Measurements from ENCODE around the gene CD300E.
A peak's percentile ranks its signal among the peaks of the same experiment; 100 is the strongest.
"Not testable (repeated sequence)": the region's sequence is repeated elsewhere in the genome, so short reads cannot be mapped to it uniquely, and the experiment has no call there.

Gene CD300E

DNA sequence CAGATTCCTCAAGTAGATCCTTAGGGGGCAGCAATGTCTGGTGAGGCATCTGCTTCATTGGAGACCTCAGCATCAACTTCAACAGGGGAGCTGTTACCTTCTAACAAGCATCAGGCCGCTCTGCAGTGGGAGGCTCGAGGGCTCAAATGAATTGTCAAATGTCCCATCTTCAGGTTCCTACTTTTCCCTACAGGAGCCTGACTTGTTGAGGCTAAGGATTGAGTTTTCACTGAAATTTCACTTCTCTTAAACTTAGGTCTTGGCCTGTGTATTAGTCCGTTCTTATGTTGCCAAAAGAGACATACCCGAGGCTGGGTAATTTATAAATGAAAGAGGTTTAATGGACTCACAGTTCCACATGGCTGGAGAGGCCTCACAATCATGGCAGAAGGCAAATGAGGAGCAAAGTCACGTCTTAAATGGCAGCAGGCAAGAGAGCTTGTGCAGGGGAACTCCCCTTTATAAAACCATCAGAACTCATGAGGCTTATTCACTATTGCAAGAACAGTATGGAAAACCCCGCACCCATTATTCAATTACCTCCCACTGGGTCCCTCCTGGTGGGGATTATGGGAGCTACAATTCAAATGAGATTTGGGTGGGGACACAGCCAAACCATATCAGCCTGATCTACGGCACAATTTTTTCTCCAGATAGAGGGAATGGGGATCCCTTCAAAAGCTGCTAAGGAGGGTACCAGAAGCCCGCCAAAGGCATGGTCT lies 26.3 kb downstream of the CD300E start:
- DNase-seq, result no peak

GRCh38 chr17:74595037-74595750 lies 28.3 kb downstream of the CD300E start:
- no peak for DNase-seq

DNA sequence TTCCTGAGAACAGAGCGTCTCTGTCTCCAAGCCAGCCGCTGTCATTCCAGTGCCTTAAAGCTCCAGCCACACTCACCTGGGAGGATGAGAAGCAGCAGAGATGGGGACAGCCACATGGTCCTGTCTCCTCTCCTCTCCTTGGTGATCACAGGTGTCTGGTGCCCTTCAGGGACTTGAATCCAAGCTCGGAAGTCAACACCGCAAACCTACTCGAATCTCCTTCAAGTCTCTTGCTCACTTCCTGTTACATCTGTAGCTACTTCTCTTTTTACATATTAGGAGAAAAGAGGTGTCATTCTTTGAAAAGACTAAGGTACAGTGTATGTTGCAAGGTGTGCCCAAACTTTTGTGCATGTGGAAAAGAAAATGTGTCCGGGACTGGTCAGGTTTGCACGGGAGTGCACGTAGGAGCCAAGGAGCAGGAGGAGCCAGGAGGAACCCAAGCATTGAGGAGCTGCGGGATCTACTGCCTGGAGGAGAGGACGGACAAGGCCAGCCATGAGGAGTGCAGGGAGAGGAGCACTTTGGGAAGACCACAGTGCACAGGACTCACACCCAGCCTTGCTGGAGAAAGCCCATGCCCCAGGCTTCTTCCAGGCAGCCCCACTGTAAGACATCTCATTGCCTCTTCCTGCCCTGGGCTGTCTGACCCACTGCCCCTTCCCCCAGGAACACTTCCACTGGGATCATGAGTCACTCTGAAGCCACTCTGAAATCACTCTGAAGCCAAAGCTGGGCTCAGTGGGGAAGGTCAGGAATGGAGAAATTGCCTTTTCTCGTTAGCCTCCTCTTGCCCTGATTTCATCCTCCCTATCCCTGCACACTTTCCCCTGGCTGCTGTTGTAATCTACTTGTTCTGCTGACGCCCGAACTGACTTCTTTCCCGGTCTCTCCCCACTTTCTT lies 31.2 kb downstream of the CD300E start, which contains the start of gene CD300LD:
CD300LD (minus strand) TSS at position 197 of the 904 bp plus-strand sequence; CDS start at position 116, 81 bp downstream.
- DNase-seq, result no peak

DNA sequence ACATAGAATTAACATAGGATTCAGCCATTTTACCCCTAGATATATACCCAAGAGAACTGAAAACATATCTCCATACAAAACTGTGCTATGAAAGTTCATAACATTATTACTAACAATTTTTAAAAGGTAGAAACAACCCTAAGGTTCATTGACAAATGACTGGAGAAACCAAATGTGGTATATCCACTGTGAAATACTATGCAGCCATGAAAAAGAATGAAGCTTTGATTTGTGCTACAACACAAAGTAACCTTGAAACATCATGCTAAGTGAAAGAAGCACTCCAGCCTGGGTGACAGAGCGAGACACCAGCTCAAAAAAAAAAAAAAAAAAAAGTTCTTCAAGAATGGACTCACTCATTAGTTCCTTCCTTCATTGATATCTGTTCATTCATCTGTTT lies 32.0 kb downstream of the CD300E start:
- no peak for DNase-seq

DNA sequence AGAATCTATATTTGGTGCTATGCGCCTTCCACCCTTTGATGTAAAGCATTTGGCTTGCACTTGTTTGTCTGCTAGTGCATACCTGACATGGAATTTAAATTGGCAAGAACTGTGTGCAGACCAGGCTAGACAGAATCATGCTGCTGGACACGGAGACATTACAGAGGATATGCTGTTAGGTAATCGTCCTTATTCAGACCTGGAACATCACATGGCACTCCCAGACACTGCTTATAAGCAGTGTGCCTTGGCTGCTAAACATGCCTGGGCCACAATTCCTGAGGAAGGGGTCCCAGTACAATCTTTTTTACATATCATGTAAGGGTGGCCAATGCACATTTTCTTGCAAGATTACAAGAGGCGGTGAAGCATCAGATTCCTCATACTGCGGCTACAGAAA lies 37.8 kb downstream of the CD300E start:
- no peak for DNase-seq

DNA sequence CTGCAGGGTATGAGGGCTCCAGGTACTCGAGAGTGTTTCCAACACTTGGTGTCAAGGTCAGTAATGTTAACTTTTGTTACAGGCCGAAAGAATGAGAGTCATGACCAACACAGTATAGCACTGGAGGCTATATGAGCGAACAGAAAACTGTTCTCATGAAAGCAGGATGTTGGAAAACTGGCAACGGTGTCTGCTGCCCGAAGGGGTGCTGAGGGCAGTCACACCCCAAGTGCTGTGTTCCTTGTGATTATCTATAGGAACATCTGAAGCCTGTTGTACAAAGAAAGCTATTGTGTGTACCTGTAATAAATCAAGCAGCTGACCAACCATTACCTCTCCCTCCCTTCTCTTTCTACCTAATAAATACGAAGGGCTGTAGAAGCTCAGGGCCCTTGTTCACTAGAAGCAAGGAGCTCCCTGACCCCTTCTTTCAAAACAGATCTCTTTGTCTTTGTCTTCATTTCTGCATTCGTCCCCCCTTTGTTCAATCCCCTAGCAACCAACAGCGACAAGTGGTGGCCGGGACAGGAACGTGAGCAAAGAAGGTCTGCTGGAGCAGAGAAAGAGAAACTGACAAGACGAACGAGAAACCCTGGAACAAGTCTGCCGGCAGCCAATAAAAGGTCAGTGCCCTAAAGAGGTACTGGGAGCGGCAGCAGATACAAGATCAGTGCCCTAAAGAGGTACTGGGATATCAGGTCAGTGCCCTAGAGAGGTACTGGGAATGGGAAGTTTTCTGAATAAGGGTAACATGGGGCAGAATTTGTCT lies 39.1 kb downstream of the CD300E start:
- no peak for DNase-seq

GRCh38 chr17:74582633-74583032 lies 40.9 kb downstream of the CD300E start:
- no peak for DNase-seq

DNA sequence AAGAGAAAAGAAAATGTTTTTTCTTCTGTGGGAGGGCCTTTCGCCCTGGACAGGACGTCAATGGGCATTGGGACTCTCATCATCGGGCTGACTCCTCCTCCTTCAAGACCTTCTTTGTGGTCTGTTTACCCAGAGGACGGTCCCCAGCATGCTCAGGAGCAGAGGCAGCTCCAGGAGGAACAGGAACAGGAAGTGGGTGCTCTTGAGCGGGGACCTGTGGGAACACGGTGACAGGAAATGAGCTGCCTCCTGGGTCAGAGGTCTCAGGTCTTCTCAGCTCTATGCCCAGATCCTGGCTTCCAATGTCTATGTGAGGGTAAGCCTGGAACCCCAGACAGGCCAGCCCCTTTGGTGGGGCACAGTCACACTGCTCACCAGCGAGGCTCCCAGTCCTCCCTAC lies 43.6 kb downstream of the CD300E start:
- DNase-seq, result no peak

DNA sequence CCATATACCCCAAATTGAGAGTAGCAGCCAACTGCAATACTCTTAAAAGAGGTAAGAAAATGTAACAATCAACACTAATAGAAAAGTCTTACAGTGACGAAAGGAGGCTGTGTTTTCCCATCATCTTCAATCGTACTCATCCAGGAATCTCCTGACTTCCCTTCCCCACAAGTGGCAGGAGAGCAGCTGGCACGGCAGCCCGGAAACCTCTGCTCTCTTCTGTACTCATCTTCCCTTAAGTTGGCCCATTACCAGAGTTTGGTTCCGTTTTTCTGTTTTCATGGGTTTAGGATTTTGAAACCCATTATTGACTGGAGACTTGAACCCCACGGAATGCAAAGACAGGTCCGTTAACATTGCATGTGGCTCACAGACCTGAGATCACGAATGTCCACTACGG lies 44.6 kb downstream of the CD300E start:
- DNase-seq, result no peak

DNA sequence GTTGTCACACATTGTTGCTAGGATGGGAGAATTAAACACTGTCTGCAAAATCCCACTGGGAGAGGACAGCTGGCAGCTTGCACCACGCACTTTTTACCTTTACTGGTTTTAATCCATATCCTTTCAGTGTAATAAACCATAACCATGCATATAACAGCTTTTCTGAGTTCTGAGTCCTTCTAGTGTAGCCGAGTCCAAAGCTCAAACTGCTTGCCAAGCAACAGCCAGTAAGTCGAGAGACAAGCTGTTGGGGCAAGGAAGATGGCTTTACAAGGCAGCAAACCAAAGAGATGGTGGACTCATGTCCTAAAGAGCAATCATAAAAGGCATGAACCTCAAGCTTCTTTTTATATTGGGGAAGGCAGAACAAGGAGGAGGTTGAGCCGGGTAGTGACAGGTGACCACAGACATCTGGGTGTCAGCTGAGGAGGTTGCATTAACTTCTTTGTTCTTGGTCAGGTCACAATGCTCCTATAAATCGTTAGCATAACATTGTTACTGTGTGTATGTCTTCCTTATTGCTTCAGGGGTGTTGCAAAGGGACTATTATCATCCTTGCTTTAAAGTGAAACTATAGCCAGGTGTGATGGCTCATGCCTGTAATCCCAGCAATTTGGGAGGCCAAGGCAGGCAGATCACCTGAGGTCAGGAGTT lies 48.9 kb downstream of the CD300E start:
- no peak for DNase-seq

DNA sequence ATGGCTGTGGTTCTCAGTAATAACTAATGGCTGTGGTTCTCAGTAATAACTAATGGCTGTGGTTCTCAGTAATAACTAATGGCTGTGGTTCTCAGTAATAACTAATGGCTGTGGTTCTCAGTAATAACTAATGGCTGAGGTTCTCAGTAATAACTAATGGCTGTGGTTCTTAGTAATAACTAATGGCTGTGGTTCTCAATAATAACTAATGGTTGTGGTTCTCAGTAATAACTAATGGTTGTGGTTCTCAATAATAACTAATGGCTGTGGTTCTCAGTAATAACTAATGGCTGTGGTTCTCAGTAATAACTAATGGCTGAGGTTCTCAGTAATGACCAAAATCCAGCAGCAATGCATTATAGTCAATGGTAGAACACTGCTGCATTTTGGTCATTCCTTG lies 49.9 kb downstream of the CD300E start:
- DNase-seq, result not testable (repeated sequence)

- DNase-seq, result no peak
These were observed 50.4 kb downstream of the CD300E start for GRCh38 chr17:74573169-74573568.

DNA sequence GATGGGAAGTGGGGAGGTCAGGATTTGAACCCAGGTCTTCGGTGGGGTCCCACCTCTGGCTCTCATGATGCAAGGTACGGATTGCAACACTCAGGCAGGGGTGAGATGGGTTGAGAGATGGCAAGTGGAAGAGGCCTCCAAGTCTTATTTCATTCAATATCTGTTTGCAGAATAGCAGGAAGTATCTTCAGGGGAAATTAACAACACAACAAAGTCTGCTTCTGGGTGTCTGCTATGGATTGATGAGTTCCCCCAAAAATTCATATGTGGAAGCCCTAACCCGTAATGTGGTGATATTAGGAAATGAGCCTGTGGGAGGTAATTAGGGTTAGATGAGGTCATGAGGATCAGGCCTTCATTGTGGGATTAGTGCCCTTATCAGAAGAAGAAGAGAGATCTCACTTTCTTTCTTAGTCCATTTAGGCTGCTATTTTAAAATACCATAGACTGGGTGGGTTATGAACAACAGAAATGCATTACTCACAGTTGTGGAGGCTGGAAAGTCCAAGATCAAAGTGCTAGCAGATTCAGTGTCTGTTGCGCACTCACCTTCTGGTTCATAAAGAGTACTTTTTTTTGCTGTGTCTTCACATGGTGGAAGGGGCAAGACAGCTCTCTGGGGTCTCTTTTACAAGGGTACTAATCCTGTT lies 51.8 kb downstream of the CD300E start:
- no peak for DNase-seq

- no peak for DNase-seq
These were observed 54.2 kb downstream of the CD300E start for GRCh38 chr17:74569020-74570003.

- DNase-seq, result no peak
These were observed 55.2 kb downstream of the CD300E start for GRCh38 chr17:74568106-74568873.

DNA sequence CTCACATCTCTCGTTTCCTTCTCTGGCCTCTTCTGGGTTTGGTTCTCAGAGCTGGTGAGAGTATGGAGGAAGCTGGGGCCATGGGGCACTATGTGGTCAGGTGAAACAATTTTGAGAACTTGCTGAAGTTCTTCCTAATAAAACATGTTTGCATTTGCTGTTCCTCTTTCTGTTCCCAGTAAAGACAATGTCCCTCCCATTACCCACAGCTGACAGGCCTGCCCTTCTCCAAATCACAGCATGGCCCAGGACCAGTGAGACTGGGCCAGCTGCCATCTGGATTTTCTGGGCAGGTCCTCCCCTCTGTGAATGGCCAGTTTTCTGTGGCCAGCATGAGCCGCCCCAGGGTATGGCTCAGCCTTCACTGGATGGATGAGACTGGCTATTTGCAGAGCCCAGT lies 56.1 kb downstream of the CD300E start, which contains the start of gene CD300H:
CD300H (minus strand) TSS at position 113 of the 400 bp plus-strand sequence.
- no peak for DNase-seq

- peak; percentile 17 for DNase-seq
These were observed 57.3 kb downstream of the CD300E start for GRCh38 chr17:74566132-74566753.

DNA sequence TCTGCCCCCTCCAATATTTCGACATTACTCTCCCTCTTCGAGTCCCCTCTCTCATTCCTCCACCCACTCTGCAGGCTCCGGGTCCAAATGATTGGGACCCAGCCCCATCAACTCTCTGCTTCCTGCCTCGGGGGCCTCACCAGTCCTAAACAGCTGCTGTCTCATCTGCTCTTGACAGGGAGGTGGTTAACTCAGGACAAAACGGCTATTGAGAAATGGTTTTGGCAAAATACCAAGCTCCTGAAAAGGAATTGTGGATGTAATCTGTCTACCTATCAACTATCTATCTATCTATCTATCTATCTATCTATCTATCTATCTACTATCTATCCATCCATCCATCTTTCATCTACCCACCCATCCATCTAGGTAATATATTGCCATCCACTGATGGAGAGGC lies 58.4 kb downstream of the CD300E start:
- no peak for DNase-seq

DNA sequence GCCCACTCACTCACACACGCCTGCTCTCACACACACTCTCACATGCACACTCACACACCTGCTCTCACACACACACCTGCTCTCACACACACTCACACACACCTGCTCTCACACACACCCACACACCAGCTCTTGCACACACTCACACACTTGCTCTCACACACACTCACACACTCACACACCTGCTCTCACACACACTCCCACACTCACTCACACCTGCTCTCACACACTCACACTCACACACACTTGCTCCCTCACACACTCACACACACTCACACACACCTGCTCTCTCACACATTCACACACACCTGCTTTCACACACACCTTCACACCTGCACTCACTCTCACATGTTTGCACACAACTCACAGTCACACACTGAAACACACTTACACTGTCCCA lies 60.2 kb downstream of the CD300E start:
- DNase-seq, result no peak

All from activated CD4-positive, alpha-beta T cell treated with anti-CD3 and anti-CD28 coated beads, Interleukin-2, amount 50 U/mL, for 1 hour (primary cell).